Ramos (cell line): ENCODE measurements around the gene KIF4B.

Experiments
- in situ Hi-C: fragments of 300-500 bp; cut with MboI; formaldehyde crosslinking; loops from one replicate; pipeline ENCODE4 v1.14.3; 2022; ENCODE audit warnings: low sequenced_read_pairs; ENCODE audit not compliant: unreplicated experiment

Gene KIF4B

GRCh38 chr5:155049569-155050383, 36.2 kb downstream of the KIF4B start:
- in situ Hi-C loops: no loop called here

DNA sequence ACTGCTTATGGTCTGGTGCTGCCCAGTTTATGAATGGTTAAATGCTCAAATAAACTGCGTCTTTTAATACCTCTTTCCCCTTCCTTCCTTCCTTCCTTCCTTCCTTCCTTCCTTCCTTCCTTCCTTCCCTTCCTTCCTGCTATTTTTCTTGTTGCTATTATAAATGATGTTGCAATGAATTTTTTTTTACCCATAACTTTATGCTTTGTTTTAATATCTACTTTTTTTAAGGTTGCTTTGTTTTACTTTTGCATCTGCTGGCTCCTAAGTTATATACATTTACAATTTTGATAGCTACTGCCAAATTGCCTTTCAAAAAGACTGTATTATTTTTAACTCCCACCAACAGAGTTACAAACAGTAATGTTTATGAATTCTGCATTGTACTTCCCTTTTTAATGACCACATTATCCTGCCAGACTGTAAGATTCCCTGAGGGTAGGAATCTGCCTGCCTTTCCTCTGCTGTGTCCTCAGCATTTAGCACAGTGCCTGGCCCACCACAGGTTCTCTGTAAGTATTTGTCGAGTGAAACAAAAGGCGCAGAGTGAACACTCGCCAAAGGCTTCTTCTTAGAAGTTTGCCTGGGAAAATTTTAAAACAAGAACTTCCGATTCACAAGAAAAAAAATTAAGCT, 36.9 kb downstream of the KIF4B start:
- in situ Hi-C loops: no loop called here

DNA sequence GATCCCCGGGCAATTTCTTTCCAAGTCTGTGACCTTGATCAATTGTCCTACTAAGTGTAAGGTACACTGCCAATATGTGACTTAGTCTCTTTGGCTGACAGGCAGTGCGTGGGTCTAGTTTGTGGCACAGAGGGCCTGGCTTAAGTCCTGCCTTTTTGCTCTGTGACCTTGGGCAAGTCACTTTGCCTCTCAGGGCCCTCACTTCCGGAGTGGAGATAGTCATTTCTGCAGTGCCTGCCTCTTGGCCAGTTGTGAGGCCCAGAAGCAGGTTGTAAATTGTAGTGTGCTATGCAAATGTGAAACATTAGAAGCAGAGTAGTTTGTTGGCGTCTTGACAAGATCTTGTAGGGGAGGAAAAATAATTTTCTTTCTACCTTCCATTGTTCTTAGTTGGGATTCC, 39.0 kb downstream of the KIF4B start:
- in situ Hi-C loops: no loop called here

DNA sequence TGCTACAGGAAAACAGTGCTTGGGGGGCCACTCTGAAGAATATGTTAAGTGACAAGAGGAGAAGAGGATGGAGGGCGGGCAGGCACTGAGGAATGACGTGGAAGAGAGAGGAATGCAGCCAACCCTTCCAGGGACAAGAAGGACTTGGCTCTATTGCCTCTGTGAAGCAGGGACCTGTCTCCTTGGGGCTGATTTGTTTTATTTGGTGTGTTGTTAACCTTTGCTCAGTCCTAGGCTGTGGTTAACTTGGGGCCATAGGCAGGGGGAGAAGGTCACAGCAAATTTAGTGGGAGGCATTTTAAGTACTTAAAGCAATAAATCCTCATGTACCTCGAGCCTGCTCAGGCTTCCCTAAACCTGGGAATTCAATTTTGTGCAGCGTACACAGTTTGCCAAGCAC, 39.9 kb downstream of the KIF4B start:
- in situ Hi-C loops: no loop called here

- in situ Hi-C loops: no loop called here
These were observed 43.2 kb downstream of the KIF4B start for GRCh38 chr5:155056644-155057269.

DNA sequence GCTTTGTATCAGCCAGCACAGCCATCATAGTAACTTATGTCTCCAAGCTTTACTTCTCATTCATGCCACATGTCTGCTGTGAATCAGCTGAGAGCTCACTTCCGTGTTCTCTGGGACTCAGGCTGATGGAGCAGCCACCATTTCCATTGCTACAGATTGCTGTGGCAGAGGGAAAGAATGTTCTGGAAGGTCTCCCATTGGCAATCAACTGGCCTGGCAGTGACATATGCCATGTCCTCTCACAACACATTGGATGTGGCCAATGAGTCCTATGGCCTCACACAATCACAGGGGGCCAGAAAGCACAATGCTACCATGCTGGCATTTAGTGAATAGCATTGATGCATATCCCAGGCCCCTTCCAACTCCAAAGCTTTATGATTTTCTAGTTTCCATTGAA, 44.1 kb downstream of the KIF4B start:
- in situ Hi-C loops: no loop called here

DNA sequence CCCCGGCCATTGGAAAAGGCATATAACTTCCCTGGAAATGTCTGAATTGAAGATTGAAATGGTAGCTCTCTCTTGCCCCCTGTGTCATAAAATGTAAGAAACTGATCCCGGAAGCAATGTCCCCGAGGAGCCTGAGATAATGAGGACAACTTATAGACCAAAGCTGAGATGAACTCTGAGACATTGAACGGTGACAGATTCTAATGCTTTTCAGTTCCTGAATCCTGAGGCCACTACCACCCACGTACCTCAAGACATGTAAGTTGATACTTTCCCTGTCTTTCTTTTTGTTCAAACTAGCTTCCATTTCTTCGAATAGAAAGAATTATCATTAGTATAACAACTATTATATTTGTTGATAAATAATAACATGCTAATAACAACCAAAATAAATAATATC, 51.0 kb downstream of the KIF4B start:
- in situ Hi-C loops: no loop called here

DNA sequence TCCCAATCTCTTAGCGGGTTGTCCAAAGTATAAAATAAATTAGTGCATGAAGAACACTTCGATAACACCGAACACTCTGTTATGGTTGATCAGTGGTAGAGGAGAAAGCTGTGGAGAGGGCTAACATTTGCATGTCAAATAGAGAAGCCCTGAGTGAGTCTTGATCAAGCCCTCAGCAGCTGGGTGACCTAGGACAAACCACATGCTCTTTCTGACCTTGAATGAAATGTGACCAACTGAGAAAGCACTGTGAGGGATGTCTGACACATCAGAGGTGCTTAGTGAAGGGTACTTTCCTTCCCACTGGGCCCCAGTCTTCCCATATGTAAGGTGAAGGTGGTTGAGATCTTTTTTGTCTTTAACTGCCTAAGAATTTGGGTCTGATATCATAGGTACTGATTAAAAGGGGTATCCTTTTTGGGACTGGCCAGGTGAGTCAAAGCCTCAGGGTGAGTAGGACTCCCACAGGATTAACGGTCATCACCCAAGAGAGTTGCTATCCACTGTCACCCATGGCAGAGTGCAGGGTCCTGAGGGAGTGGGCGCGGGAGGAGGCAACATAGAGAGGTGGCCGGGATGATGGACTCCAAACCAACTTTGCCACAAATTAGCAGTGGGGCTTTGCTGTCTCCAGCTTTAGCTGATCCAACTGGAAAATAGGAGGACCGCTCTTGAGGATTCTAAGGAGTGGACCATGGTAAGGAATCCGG, 53.5 kb downstream of the KIF4B start:
- in situ Hi-C loops: no loop called here
